Inferior parietal cortex (tissue), 1 donor: ENCODE results near the gene LCE3D.
"Not testable (repeated sequence)": the region's sequence is repeated elsewhere in the genome, so short reads cannot be mapped to it uniquely, and the experiment has no call there.

Experiments used
- DNase-seq: peaks from one replicate; pipeline ENCODE4 v3.0.0-alpha.2; 2016; ENCODE audit errors: extremely low spot score

The LCE3D gene, protein sequence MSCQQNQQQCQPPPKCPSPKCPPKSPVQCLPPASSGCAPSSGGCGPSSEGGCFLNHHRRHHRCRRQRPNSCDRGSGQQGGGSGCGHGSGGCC

DNA sequence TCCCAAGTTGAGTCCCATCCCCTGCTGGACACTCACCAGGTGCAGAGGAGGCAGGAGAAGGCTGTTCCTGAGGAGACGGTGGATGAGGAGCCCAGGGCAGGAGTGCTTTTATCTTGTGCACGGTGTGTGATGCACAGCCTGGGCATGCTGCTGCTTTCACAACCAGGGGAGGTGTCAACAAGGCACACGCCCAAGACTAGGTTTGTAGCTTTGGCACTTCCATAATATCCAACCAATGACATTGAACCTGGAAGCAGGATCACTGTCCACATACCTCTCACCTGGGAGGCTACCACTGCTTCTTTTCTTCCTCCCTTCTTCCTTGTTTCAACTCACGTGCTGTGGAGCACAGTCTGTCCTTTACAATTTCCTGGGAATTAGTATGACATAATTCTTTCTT lies at the start of gene LCE3D:
Gene LCE3D, minus strand, starts transcription at position 84 of the 400 bp plus-strand sequence. CDS start 580 bp downstream, outside the sequence.
- DNase-seq = no peak

DNA sequence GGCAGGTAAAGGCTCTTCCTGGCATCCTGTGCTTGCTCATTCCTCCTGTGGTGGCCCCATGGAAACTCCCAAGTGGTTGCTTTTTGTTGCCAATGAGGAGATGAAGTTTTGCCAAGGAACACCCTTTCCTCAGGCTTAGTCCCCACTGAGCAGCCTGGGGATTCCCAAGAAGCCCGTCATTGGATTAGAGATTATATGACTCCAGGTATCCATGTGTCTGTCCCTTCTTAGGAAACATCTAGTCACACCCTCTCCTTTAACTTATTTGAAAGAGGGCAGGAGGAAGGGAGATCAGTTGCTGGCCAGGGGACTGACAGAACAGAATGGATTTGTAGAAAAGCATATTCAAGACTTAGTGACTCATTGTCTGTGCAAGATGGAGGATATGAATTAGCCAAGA lies 46.4 kb upstream of the LCE3D start:
- DNase-seq = no peak

DNA sequence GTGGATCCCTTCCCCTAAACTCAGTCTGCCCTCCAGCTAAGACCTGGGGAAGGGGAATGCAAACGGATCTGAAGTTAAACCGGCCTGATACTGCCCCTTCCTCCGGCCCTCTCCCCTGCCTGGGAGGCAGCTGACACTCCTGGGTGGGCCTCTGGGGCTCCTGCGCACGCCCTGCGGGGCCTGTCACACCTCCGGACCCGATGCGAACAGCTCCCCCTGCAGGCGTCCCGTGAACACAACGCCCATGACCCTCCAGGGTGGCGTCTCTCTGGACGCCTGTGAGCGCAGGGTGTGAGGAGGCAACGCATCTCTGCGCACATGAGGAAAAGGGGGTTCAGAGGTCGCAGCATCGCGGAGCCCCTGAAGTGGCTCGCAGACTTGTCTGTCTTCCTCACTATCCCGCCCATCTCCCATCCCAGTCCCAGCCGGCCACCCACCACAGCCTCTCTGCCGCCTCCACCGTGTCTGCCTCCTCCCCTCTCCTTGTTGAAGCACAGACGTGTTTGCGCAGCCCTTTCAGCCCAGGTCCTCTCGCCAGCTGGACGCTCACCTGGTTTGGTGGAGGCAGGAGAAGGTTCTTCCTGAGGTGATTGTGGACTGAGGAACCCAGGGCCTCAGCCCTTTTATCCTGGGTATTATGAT lies 43.0 kb upstream of the LCE3D start:
- no peak for DNase-seq

DNA sequence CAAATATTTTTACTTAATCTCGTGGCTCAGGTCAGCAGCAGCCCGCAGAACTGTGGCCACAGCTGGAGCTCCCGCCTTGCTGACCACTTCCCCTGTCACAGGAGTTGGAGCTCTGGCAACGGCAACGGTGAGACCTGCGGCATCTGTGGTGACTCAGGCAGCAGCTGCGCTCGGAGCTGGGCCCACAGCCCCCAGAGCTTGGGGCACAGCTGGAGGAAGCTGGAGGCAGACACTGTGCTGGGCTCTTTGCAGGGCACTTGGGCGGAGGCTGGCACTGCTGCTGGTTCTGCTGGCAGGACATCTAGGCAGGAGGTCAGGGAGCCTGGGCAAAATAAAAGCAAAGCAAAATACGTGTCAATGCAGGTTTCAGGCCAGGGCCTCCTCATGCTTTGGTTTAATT lies 42.5 kb upstream of the LCE3D start, which contains the start of gene LCE3A:
Gene LCE3A, minus strand, starts transcription at position 301 of the 400 bp plus-strand sequence. Its CDS starts 0 bp downstream, at position 301.
- DNase-seq = no peak

DNA sequence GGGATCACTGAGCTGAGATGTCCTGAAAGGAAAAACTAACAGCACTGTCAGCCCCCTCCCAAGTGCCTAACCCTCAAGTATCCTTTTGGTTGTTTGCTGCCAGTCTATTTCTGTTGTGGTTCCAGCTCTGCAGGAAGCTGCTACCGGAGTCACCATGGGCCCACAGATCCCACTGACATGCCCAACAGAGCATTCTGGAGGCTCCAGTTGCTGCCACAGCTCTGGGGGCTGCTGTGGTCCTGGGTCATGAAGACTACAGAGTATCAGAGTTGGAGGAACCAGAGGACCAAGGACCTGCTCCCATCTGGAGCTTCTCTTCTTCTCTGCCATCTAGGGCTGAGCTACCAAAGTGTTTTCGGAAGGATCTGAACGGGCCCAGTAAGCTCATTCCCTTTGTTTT lies 41.7 kb upstream of the LCE3D start:
- DNase-seq = no peak

DNA sequence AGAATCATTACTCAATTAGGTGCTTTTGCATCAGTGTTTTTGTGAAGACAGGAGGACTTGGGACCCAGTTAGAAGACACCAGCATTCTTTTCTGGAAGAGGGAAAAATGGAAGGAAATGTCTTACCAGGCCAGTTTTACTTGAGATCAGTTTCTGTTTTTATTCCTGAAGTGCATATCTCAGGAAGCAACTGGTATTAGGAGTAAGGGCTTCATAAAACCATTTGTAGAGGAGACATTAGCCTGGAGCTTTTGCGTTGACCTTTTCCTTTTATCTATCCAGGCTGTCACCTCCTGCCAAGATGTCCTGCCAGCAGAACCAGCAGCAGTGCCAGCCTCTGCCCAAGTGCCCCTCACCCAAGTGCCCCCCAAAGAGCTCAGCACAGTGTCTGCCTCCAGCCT lies 33.2 kb upstream of the LCE3D start, which contains the start of gene LCE3B:
Gene LCE3B, plus strand, starts transcription at position 301 of the 400 bp plus-strand sequence. Its CDS starts 0 bp downstream, at position 301.
- no peak for DNase-seq

DNA sequence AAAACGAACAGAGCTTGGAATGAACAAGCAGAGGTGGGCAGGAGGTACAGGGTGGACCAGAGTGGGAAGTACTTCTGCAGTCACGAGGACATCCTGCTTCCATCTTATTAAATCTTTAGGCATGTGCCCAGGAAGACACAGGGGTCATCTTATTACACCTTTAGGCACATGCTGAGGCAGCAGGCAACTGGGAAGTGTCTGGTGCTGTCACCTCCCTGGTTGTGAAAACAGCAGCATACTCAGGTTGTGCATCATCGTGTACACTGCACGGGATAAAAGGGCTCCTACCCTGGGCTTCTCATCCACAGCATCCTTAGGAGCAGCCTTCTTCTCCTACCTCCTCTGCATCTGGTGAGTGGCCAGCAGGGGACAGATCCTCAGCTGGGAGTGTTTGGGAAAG lies 19.6 kb upstream of the LCE3D start, which contains the start of gene LCE3C:
Gene LCE3C, plus strand, starts transcription at position 301 of the 400 bp plus-strand sequence. CDS start 498 bp downstream, outside the sequence.
- DNase-seq = no peak

DNA sequence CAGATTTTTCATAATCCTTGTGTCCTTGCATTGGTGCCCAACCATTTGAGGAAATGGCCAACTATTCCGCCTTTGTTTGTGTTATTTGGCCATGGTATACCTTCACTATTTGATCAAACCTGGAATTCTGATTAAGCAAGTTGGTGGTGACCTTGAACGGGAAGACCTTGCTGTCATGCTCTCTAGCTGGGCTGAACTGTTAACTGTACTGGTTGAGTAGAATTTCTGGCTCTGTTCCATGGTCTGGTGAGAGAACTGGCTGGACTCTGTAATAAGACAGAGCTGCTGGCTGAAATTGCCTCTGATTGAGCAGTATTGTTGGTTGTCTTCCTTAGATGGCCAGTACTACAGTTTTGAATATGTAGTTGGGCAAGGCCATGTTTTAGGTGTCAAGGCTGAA lies 16.7 kb upstream of the LCE3D start:
- DNase-seq = no peak

DNA sequence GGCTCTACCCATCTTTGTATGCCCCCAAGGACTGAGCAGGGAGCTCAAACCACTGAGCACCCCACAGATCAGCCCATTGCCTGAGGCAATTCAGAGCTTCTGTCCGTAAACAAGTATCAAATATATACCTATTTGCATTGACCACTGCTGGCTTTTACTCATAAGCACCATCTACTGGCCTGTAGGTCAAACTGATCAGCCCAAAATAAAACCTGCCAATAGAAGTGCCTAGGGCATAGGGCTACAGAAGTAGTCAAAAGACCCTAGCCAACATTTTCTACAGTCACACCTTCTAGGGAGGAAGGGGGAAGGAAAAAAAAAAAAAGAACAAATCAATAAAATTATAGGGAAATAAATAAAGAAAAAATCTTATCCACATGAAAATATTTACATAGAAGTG lies 5.3 kb upstream of the LCE3D start:
- no peak for DNase-seq

DNA sequence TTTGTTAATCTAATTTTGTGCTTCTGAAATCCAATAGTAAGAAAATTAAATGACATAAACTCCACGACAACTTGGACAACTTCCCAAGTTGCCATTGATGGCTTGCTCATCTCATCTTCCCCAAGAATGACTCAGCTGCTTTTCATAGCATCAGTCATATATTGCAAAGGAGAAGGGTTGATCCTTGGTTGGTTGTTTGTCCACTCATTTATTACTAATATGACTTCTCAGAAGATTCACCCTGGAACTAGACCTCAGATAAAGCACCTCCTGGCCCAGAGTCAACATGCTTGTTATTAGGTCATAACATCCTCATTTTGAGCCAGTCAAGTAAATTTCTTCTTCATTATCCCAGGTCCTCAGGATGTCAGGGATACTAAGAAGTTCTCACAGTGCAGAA lies 2.3 kb upstream of the LCE3D start:
- no peak for DNase-seq

DNA sequence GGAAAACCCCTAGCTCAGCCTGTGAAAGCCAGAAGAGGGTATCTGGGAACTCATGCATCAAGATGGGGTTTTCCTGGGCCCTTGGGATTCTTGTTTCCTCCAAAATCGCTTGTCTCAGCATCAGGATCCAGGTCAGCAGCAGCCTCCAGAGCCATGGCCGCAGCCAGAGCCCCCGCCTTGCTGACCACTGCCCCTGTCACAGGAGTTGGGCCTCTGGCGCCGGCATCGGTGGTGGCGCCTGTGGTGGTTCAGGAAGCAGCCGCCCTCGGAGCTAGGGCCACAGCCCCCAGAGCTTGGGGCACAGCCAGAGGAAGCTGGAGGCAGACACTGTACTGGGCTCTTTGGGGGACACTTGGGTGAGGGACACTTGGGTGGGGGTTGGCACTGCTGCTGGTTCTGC lies 790 bp downstream of the LCE3D start:
- not testable (repeated sequence) for DNase-seq

DNA sequence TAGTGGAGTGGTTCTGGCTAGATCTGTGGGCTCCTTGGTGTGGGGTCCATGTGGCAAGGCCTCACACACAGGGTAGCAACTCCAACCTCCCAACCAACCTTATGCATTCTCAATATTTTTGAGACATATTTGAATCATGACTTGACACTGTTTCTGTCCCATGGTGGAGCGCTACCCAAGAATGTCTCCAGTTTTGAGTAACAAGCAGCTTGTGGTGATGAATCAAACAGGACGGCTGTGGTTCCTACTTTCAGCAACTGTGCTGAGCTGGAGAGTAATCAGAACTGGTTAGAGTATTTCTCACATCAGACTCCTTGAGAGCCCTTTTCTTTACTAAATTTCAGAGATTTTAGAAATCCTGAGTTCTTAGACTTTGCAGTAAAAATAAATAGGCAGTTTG lies 3.1 kb downstream of the LCE3D start:
- no peak for DNase-seq

DNA sequence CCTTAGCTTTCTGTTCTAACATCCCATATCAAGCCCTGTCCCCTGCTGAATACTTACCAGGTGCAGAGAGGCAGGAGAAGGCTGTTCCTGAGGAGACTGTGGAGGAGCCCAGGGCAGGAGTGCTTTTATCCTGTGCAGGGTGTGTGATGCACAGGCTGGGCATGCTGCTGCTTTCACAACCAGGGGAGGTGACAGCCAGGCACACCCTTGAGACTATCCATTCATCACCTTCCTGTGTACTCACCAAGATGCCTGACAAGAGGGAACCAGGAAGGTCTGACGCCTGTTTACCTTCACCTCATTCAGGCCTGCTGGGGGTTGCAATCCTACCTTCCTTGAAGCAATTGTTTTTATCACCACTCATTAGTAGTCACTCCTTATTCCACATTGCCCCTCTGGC lies 13.6 kb downstream of the LCE3D start, which contains the start of gene LCE3E:
Gene LCE3E, minus strand, starts transcription at position 100 of the 400 bp plus-strand sequence. CDS start 572 bp downstream, outside the sequence.
- DNase-seq = no peak

DNA sequence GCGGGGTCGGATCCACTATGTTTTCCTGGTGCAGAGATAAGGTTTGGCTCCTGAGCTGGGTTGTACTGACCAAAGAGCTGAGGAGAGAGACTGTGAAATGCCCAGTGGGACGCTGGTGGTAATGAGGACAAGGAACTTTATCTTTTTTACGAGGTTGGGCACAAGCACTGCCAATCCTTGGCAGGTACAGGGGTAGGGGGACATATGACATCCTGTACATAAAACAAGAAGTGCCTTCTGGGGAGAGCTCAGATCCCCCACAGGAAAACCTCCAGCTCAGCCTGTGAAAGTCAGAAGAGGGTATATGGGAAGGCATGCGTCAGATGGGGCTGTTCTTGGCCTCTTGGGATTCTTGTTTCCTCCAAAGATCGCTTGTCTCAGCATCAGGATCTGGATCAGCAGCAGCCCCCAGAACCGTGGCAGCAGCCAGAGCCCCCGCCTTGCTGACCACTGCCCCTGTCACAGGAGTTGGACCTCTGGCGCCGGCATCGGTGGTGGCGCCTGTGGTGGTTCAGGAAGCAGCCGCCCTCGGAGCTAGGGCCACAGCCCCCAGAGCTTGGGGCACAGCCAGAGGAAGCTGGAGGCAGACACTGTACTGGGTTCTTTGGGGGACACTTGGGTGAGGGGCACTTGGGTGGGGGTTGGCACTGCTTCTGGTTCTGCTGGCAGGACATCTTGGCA lies 14.6 kb downstream of the LCE3D start:
- no peak for DNase-seq

DNA sequence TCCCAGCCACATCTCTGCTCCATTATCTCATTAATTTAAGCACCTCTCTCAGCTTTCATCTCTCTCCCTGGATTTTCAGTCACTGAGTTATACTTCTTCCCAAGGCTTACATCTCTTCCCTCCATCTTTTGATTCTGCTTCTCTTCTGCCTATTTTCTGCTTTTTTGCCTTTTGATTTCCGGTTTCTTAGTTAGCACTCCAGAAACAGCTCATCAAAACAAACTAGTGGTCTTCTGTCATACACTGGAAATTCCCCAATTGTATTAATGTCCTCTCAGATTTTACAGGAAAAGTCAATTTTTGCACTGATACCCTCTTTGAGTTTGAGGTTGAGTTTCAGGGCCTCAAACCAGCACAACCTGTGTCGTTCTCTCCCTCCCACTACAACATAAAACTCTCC lies 15.2 kb downstream of the LCE3D start:
- no peak for DNase-seq

DNA sequence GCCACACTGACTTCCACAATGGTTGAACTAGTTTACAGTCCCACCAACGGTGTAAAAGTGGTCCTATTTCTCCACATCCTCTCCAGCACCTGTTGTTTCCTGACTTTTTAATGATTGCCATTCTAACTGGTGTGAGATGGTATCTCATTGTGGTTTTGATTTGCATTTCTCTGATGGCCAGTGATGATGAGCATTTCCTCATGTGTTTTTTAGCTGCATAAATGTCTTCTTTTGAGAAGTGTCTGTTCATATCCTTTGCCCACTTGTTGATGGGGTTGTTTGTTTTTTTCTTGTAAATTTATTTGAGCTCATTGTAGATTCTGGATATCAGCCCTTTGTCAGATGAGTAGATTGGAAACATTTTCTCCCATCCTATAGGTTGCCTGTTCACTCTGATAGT lies 32.0 kb downstream of the LCE3D start:
- DNase-seq = not testable (repeated sequence)

DNA sequence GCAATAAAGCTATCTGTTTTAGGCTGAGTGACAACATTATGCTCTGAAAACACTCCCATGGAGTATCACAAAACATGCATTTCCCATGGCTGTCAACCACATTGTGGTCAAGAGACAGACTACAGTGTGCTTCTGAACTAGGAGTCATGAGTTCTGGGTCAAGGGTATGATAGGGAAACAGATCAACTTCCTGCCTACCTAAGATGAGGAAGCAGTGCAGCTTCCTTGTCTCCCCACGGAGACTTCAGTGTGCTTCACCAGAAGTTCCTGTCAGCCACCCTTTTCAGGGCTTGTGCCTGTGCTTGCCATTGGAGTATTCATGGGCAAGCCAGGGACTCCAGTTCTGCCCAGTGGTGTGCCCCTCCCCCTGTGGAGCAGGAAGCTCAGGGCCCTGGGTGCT lies 33.6 kb downstream of the LCE3D start:
- no peak for DNase-seq

DNA sequence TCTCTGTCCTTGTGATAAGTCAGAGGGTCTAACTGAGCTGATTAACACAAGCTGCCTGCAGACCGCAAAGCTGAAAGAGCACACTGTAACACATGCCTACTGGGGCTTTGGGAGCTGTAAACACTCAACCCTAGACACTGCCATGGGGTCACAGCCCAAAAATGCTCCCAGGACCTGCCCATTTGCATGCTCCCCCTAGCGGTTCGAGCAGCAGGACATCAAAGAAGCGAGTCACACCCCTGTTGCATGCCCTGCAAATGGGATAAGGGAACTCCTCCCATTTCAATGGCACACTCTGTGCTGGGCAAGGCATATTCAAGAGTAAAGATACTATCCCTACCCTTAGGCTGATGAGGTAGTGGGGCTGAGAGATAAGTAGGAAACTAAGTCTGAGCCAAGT lies 36.5 kb downstream of the LCE3D start:
- DNase-seq = no peak

DNA sequence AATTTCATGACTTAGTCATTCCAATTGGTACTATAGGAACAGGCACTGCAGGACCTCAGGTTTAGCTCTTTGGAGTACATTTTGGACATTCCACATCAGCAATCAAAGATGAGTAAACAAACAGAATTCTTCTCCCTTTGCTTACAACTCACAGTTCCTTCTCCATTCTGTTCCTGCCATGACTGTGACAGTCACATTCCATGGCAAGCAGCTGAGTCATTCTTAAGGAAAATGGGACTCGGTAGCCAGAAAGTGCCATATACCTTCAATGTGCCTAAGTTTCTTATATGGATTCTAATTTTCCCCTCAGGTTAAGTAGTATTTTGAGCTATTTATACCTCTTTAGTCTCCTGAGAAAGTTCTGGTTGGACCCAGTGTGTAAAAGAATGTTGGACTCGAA lies 40.4 kb downstream of the LCE3D start:
- no peak for DNase-seq

DNA sequence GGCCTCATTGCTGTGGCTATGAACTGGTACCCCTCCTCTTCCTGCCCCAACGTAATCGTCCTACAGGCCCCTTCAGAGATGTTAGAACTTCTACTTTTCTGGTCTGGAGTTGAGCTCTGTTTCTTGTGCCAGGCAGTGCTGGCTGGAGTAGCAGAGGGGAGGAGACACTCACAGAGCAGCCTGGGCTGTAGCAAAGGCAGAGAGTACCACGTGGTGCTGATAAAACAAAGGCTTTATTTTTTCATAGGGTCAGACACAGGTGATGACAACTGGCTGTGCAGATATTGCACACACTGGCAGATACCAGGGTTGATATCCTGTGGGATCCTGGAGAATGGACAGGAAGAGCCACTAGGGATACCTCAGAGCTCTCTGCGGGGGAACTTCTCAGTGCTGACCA lies 42.8 kb downstream of the LCE3D start:
- no peak for DNase-seq

DNA sequence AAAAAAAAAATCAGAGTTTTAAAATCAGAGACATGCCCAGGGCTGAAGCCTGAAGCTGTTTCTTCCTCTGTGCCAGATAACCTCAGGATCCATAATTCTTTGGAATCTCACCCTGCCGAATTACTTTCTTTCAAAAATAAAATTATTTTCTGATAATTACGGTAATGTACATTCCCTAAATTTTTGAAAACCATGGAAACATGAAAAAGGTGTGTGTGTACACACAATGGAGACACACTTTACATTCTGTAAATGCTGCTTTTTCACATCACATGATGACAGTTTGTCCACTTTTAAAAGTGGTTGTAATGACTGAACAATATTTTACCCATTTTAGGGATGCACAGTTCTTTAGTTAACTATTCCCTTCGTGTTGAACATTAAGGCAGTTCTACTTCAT lies 44.5 kb downstream of the LCE3D start:
- DNase-seq = no peak

DNA sequence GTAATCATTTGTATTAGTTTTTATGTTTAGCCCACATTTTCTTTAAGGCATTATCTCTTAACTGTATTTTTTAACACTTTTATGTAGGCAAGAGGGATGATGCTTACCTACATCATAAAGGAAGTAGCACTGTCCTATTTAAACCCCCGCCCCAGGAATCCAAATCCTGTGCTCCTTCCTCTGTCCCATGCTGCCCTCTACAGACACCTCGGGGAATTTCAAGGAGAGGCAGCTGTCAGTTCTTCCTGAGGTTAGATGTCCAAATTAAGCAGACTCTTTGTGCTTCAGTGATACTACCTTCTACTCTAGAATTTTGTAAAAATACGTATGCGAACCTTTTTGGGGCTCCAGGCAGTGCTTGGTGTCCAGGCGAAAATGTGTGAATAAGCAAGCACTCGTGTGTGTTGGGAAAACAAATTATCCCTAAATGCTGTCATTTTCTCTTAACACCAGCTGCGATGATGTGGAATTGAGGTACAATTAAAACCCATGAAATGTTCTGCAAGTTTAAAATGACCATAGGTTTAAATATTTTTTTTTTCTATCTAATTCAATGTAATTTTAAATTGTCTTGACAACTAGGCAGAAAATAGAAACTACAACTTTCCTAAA lies 46.9 kb downstream of the LCE3D start:
- no peak for DNase-seq
